Measurements from ENCODE around the gene FKBP5.
A peak's percentile ranks its signal among the peaks of the same experiment; 100 is the strongest.

The FKBP5 gene

DNA sequence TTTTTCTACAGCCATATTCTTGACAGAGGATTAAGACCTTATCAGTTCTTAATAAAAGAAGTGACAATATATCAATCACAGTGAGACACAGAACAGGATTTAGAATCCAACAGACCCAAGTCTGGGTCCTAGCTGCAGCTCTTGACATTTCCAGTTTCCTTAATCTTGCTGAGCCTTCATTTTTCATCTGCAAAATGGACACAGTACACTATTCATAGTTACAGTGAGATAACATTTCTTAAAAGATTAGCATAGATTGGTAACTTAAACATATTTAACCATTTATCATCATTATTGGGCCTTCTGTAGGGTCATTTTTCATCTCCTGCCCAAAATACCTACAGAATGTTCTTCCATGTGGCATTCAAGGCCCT lies 45.6 kb downstream of the FKBP5 start:
- DNase-seq (ENCODE audit: low spot score) = no peak
- Mint-ChIP-seq H3K9me3 (no peaks in the 10 kb centered on the region), H3K4me3 (no peak overlapping the region), H3K36me3 (ENCODE audit: low read depth) (peaks cover 34% of the 10 kb centered on the region), H3K4me1 (ENCODE audit: low read depth) (peaks cover 34% of the 10 kb centered on the region), H3K27ac (peak overlapping the region; percentile 17), H3K27me3 (ENCODE audit: low read depth) (no peaks in the 10 kb centered on the region)

GRCh38 chr6:35642471-35643161 lies 46.1 kb downstream of the FKBP5 start:
- peaks cover 34% of the 10 kb centered on the region for H3K4me1 Mint-ChIP-seq (ENCODE audit: low read depth)
- no peak overlapping the region for H3K4me3 Mint-ChIP-seq
- no peaks in the 10 kb centered on the region for H3K9me3 Mint-ChIP-seq
- no peaks in the 10 kb centered on the region for H3K27me3 Mint-ChIP-seq (ENCODE audit: low read depth)
- H3K36me3 Mint-ChIP-seq (ENCODE audit: low read depth) = peaks cover 39% of the 10 kb centered on the region
- no peak for DNase-seq (ENCODE audit: low spot score)
- peak overlapping the region; percentile 15 for H3K27ac Mint-ChIP-seq

- no peaks in the 10 kb centered on the region for H3K9me3 Mint-ChIP-seq
- peaks cover 36% of the 10 kb centered on the region for H3K4me1 Mint-ChIP-seq (ENCODE audit: low read depth)
- peaks cover 43% of the 10 kb centered on the region for H3K36me3 Mint-ChIP-seq (ENCODE audit: low read depth)
- no peaks in the 10 kb centered on the region for H3K27me3 Mint-ChIP-seq (ENCODE audit: low read depth)
- no peak for DNase-seq (ENCODE audit: low spot score)
- no peak overlapping the region for H3K27ac Mint-ChIP-seq
- no peak overlapping the region for H3K4me3 Mint-ChIP-seq
Observed at GRCh38 chr6:35640017-35640664, 48.6 kb downstream of the FKBP5 start.

DNA sequence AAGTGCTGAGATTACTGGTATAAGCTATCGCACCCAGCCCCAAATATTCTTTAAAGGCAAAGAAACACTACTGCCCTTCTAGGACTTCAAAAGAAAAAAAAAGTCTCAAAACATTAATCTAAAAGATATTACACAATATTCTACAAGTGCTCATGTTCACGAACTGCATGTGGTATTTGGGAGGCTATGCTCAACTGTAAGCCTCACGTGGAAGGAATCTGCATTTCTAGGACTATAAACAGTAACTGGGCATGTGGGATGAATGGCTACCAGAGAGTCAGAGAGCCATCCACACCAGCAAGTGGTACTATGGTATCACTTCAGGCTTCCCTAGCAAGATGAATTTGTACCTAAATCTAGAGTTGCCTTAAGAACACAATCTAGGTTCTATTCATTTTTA lies 50.0 kb downstream of the FKBP5 start:
- H3K4me3 Mint-ChIP-seq = no peak overlapping the region
- no peaks in the 10 kb centered on the region for H3K27me3 Mint-ChIP-seq (ENCODE audit: low read depth)
- DNase-seq (ENCODE audit: low spot score) = no peak
- H3K9me3 Mint-ChIP-seq = no peaks in the 10 kb centered on the region
- no peak overlapping the region for H3K27ac Mint-ChIP-seq
- peaks cover 40% of the 10 kb centered on the region for H3K36me3 Mint-ChIP-seq (ENCODE audit: low read depth)
- peaks cover 36% of the 10 kb centered on the region for H3K4me1 Mint-ChIP-seq (ENCODE audit: low read depth)

- peaks cover 30% of the 10 kb centered on the region for H3K4me1 Mint-ChIP-seq (ENCODE audit: low read depth)
- no peaks in the 10 kb centered on the region for H3K27me3 Mint-ChIP-seq (ENCODE audit: low read depth)
- DNase-seq (ENCODE audit: low spot score) = no peak
- peaks cover 35% of the 10 kb centered on the region for H3K36me3 Mint-ChIP-seq (ENCODE audit: low read depth)
- no peaks in the 10 kb centered on the region for H3K9me3 Mint-ChIP-seq
- no peak overlapping the region for H3K4me3 Mint-ChIP-seq
- no peak overlapping the region for H3K27ac Mint-ChIP-seq
Observed at GRCh38 chr6:35637911-35638310, 50.8 kb downstream of the FKBP5 start.

- H3K4me1 Mint-ChIP-seq (ENCODE audit: low read depth) = peaks cover 28% of the 10 kb centered on the region
- peaks cover 38% of the 10 kb centered on the region for H3K36me3 Mint-ChIP-seq (ENCODE audit: low read depth)
- H3K4me3 Mint-ChIP-seq = no peak overlapping the region
- no peaks in the 10 kb centered on the region for H3K27me3 Mint-ChIP-seq (ENCODE audit: low read depth)
- DNase-seq (ENCODE audit: low spot score) = no peak
- peak overlapping the region; percentile 42 for H3K27ac Mint-ChIP-seq
- H3K9me3 Mint-ChIP-seq = no peaks in the 10 kb centered on the region
Observed at GRCh38 chr6:35635601-35636597, 52.8 kb downstream of the FKBP5 start.

DNA sequence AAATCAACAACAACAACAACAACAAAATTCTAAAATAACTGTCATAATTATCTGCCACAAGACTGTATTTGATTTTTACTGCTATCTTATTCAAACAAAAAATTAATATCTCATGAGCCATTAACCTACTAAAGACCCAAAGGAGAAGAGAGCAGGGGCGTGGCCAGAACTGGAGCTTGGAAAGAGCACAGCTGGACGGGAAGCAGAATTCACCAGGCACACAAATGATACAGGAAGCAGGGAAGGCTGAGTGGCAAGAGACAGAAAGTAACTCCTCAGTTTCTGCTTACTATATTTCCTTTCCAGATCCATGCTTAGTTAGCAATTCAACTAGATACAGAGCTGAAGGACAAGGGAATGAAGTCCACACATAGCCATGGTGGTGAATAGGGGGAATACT lies 54.4 kb downstream of the FKBP5 start:
- Mint-ChIP-seq H3K4me1 (ENCODE audit: low read depth) (peaks cover 26% of the 10 kb centered on the region), H3K4me3 (no peak overlapping the region), H3K27ac (peak overlapping the region; percentile 33), H3K9me3 (no peaks in the 10 kb centered on the region), H3K27me3 (ENCODE audit: low read depth) (no peaks in the 10 kb centered on the region), H3K36me3 (ENCODE audit: low read depth) (peaks cover 36% of the 10 kb centered on the region)
- no peak for DNase-seq (ENCODE audit: low spot score)

- Mint-ChIP-seq H3K4me1 (ENCODE audit: low read depth) (peaks cover 25% of the 10 kb centered on the region), H3K27ac (no peak overlapping the region), H3K27me3 (ENCODE audit: low read depth) (no peaks in the 10 kb centered on the region), H3K9me3 (no peaks in the 10 kb centered on the region), H3K4me3 (no peak overlapping the region), H3K36me3 (ENCODE audit: low read depth) (peaks cover 35% of the 10 kb centered on the region)
- DNase-seq (ENCODE audit: low spot score) = no peak
Observed at GRCh38 chr6:35633579-35634089, 55.1 kb downstream of the FKBP5 start.

DNA sequence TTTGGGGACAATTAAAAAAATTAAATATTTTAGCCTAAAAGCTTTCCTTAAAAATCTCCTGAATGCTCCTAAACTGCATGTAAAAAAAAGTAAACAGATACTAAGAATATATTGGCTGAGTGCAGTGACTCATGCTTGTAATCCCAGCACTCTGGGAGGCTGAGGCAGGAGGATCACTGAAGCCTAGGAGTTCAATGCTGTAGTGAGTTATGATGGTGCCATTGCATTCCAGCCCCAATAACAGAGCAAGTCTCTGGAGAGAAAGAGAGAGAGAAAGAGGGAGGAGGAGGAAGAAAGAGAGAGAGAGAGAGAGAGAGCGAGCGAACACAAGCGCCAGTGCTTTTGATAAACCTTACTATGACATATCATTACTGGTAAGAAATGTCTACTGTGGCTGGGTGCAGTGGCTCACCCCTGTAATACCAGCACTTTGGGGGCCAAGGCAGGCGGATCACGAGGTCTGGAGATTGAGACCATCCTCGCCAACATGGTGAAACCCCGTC lies 58.8 kb downstream of the FKBP5 start:
- Mint-ChIP-seq H3K9me3 (no peaks in the 10 kb centered on the region), H3K27me3 (ENCODE audit: low read depth) (no peaks in the 10 kb centered on the region), H3K36me3 (ENCODE audit: low read depth) (peaks cover 23% of the 10 kb centered on the region), H3K4me1 (ENCODE audit: low read depth) (peaks cover 8% of the 10 kb centered on the region), H3K27ac (peak overlapping the region; percentile 12), H3K4me3 (no peak overlapping the region)
- no peak for DNase-seq (ENCODE audit: low spot score)

DNA sequence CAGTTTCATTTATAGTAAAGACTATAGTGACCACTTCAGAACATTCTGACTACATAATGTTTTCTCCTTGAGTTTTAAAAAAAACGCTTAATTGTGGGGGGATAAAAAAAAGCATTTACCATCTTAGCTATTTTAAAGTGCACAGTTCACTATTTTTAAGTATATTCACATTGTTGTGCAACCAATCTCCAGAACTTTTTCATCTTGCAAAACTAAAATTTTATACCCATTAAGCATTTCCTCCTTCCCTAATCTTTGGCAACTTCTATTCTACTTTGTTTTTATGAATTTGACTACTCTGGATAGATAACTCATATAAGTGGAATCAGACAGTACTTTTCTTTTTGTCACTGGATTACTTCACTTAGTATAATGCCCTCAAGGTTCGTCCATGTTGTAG lies 62.3 kb downstream of the FKBP5 start:
- DNase-seq (ENCODE audit: low spot score) = no peak
- no peaks in the 10 kb centered on the region for H3K9me3 Mint-ChIP-seq
- H3K4me3 Mint-ChIP-seq = no peak overlapping the region
- no peaks in the 10 kb centered on the region for H3K27me3 Mint-ChIP-seq (ENCODE audit: low read depth)
- H3K27ac Mint-ChIP-seq = no peak overlapping the region
- peaks cover 28% of the 10 kb centered on the region for H3K36me3 Mint-ChIP-seq (ENCODE audit: low read depth)
- H3K4me1 Mint-ChIP-seq (ENCODE audit: low read depth) = peaks cover 11% of the 10 kb centered on the region

DNA sequence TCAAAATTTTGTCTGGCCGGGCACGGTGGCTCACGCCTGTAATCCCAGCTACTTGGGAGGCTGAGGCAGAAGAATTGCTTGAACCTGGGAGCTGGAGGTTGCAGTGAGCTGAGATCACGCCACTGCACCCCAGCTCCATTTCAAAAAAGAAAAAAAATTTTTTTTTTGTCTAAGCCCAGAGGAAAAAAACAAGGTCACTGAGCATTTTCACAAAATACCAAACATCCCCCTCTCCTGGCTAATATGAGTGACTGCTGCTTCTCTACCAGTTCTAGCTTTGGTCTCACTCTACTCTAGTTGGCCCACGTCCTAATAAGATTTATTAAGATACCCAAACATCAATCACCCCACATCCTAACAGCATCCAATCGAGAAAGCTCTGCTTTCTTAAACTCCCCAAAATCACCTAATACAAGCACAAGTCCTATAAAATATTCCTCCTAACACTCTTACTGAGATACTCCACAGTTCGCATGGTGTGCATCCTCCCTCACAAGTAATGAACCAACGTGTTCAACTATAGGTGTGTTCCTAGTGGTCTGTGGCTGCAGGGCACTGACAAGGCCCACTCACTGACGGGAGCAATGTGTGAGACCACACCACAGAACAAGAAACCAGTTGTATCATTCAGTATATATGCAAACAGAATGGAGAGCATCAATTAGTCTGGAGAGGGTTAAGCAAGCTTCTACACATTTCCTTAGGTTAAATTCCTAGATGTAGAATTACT lies 64.2 kb downstream of the FKBP5 start:
- Mint-ChIP-seq H3K4me3 (no peak overlapping the region), H3K27me3 (ENCODE audit: low read depth) (no peaks in the 10 kb centered on the region), H3K4me1 (ENCODE audit: low read depth) (peaks cover 9% of the 10 kb centered on the region), H3K27ac (peak overlapping the region; percentile 9), H3K36me3 (ENCODE audit: low read depth) (peaks cover 22% of the 10 kb centered on the region), H3K9me3 (no peaks in the 10 kb centered on the region)
- DNase-seq (ENCODE audit: low spot score) = no peak

DNA sequence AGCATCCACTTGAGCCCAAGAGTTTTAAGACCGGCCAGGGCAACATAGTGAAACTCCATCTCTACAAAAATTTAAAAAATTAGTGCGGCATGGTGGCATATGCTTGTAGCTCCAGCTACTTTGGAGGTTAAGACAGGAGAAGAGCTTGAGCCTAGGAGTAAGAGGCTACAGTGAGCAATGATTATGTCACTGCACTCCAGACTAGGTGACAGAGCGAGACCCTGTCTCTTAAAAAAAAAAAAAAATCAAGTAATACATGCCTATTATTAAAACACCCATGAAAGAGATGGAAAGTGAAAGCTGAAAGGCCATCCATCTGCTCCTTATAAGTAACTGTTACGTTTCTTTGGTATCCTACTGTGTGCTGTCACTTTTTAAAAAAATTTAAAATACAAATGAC lies 66.4 kb downstream of the FKBP5 start:
- Mint-ChIP-seq H3K9me3 (no peaks in the 10 kb centered on the region), H3K27me3 (ENCODE audit: low read depth) (no peaks in the 10 kb centered on the region), H3K27ac (no peak overlapping the region)

DNA sequence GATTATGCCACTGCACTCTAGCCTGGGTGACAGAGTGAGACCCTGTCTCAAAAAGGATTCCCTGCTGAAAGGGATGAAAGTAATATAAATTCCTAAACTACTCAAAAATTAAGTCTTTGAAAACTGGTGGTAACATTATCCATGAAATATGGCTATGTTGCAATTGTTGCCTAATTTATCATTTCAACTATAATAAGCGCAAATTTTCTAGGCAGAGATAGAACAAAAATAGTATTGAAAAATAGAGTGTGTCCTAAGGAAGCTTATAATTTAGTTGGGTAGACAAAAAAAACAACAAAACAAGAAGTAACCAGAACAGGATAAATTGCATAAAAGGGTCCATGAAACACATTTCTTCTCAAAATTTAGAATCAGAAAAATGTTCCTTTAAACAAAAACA lies 68.0 kb downstream of the FKBP5 start:
- Mint-ChIP-seq H3K27ac (no peak overlapping the region), H3K27me3 (ENCODE audit: low read depth) (no peaks in the 10 kb centered on the region), H3K4me1 (ENCODE audit: low read depth) (peaks cover 9% of the 10 kb centered on the region), H3K36me3 (ENCODE audit: low read depth) (peaks cover 27% of the 10 kb centered on the region), H3K9me3 (no peaks in the 10 kb centered on the region), H3K4me3 (no peak overlapping the region)
- DNase-seq (ENCODE audit: low spot score) = no peak

More for the DNA sequence above, 66.4 kb downstream of the FKBP5 start:
- Mint-ChIP-seq H3K4me1 (ENCODE audit: low read depth) (peaks cover 9% of the 10 kb centered on the region), H3K4me3 (no peak overlapping the region), H3K36me3 (ENCODE audit: low read depth) (peaks cover 33% of the 10 kb centered on the region)
- DNase-seq (ENCODE audit: low spot score) = no peak

Measured in T-helper 2 cell treated with Interferon-gamma antibody and Interleukin-4, amounts not matched to agents 5 μg/mL and 100 μg/mL, for 36 hours (primary cell).